C1 segment of cervical spinal cord (tissue), 14 donors: Measurements from ENCODE around the gene HAUS7.
"Not testable (repeated sequence)": the region's sequence is repeated elsewhere in the genome, so short reads cannot be mapped to it uniquely, and the experiment has no call there.

Experiments
- DNase-seq, 14 donors: peaks; one replicate each; lab custom pipeline; 2025; lab: John Stamatoyannopoulos, UW

The HAUS7 gene

DNA sequence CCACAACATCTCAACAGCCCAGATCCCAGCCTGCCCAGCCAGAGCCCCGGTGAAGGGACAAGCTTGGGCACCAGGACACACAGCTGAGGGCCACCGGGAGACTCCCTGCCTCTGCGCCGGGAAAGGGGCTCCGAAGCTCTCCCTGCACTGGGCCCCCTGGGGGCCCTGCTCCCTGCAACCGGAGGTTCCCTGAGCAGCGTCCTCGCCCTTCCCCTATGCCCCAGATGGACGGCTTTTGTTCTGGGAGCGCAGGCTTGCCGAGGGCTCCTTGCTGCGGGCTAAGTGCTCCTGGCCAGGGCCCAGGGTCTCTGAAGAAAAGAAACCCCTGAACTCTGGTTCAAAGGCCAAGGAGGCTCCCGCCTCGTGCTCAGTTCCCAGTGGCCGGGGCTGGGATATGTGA lies 60.0 kb downstream of the HAUS7 start:
- no peak for DNase-seq

DNA sequence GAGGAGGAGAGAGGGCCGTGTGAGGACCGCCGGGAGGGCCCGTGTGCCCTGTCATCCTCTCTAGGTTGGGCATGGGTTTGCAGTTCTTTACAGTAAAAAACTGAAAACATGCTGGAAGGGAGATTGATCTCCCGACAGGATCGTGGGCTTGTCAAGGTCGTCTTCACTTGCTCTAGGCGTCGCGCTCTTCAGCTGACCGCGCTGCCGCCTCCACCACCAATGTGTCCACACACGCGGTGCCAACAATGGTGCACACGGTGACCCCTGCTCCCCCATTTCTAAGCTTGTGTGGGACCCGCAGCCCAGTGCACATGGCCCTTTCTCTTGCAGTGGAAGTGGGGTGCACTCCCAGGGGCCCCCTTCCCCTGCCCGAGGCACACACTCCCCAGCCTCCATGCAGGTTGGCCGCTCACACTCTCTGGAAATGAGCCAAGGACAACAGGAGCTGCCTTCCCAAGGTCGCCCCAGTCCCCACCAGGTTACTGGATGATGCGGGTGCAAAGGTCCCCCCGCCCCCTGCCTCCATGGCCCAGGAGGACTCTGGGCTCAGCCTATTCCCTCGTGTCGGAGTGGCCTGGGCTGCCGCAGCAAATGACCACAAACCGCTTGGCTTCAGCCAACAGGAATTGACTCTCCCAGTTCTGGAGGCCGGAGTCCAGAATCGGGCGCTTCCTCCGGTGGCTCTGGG lies 60.8 kb downstream of the HAUS7 start:
- no peak for DNase-seq

DNA sequence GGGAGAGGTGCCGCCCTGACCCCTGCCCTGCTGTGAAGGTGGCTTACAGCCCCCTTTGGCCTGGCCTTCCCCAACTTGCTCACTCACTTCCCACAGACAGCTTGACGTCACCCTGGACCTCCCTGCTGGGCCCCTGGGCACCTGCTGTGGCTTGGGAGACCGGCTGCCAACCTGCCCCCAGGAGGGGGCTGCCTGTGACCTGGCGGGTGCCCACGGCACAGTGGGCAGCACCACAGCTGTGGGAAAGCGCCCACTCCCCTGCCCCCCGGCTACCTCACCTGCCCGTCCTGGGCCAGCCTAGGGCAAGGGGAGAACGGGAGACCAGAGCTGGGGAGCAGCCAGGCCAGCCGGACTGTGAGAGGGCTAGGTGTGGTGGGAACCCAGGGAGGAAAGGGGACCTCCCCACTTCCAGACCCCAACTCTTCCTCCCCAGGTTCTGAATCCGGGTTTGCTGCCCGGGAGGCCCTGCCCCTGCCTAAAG lies 61.5 kb downstream of the HAUS7 start:
- DNase-seq = no peak

DNA sequence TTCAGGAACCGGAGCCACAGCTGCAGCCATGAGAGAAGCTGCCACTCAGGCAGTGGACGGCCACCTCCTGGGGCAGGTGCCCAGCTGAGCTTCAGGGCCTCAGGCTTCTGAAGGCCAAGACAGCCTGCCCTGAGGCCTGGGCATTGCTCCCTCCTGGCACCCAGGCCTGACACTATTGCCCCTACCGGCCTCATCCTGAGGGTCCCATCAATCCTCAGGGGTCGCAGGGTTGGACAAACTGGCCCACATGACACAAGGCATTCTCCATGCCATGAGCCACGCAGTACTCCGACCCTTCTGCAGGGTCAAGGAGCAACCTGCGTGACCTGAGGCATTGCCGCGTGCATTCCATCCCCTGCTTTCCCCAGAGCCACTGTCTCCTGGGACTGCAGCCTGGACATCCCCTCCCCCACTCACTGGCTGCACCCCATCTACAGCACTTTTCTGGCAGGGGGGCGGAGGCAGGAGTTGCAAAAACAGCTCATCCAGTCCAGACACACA lies 62.1 kb downstream of the HAUS7 start:
- DNase-seq = no peak

DNA sequence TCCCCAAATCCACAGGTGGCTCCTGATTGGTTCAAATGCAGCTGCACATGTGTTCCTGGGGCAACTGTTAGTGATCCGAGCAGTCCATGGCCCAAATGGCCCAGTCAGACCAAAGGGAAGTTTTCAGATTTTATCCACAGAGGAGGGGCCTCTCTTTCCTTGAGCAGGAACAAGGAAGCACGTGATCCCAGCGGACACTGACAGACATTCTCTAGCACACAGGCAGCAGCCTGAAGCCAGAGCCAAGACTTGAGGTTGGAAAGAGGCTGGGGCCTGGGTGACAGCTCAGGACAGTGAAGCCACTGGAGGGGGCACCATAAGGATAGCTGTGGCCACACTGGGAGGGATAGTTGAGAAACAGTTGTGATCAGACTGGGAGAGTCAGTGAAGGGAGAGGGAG lies 62.6 kb downstream of the HAUS7 start:
- no peak for DNase-seq

DNA sequence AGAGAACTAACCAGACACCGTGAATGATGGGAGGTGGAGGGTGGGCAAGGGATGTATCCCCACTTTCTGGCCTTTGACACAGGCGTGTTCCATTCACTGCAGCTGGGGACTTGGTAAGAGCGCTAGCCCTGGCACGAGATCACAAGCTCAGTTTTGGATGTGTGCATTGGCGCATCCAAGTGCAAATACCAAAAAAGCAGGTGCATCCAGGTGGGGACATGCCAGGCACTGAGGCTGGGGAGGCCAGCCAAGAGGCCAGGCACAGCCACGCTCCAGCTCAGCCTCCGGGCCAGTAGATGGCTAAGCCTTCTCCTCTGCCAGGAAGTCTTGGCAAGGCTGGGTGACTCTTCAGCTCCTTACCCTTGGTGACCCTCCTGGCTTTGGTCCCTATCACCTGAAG lies 63.5 kb downstream of the HAUS7 start:
- DNase-seq = no peak

DNA sequence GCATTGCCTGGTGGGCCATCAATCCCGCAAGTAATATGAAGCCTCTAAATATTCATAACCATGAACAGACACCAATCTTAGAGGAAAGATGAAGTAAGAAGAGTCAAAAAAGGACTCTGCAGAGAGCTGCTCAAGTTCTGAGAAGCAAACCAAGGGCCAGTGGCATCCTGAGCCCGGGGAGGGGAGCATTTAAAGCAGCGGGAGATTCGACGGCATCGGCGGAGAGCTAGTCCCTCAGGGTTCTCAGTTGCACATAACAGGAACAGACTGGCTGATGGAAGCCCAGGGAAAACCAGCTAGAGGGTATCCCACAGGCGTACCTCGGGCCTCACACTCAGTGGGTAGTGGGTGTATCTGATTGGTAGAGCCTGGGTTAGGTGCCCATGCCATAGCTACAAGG lies 64.4 kb downstream of the HAUS7 start:
- DNase-seq = no peak

DNA sequence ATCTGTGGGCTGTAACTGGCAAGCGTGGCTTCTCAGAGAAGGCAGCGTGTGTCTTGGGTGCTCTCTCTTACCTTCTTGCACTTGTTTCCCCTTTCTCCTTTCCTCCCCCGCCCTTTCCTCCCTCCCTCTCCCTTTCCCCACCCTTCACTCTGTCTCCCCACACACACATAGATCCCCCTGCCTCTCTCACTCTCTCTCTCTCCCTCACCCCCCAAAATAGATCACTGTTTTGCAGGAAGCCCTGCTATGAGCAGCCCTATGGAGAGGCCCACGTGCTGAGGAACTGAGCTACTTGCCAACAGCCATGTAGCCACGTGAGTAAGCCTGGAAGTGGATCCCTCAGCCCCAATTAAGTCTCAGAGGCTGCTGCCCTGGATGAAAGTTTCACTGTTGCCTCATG lies 65.0 kb downstream of the HAUS7 start:
- no peak for DNase-seq

DNA sequence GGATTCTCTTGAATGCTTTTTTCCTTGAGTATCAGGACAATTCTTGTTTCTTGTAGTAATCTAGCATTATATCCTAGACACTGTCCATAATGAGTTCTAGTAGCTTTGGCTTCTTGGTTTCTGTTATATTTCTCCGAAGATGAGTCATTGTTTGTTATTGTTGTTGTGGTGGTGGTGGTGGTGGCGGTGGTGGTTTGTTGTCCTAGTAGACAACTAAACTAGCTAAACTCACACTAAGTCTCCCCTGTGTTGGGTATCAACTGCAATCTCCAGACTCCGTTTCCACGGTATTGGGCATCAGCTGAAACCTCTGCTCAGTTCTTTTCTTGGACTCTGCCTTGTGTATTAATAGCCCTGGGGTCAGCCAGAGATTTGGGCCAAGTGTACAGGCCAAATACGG lies 66.0 kb downstream of the HAUS7 start:
- not testable (repeated sequence) for DNase-seq

DNA sequence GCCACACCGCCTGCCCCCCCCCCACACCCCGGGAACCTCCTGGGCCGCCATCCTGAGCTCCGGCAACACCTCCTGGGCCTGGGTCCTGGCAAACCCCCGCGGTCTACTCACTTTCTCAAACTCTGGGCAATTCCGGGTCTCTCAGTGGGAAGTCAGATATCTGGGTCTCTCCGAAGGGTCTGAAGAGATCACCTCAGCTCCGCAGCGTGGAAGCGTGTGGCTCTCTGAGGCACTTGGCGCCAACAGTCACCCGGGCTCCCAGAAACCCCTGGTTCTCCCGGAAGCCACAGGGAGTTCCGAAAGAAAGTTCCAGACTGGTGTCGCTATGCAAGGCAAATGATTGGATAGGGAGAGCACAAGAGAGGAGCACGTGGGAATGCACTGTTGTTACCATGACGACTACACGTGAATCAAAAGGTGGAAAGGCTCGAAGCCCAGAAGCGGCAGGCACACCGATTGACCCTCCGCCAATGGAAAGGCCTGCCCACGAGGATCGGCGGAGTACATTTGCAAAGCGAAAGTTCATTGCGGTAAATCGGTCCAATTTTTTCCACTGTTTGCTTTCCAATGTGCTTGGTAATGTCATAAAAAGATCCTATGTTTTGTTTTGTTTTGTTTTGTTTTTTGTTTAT lies 69.1 kb downstream of the HAUS7 start, which contains the start of gene PNMA6E:
Gene PNMA6E, minus strand, starts transcription at position 218 of the 632 bp plus-strand sequence. CDS start 2,501 bp downstream, outside the sequence.
- DNase-seq = no peak

DNA sequence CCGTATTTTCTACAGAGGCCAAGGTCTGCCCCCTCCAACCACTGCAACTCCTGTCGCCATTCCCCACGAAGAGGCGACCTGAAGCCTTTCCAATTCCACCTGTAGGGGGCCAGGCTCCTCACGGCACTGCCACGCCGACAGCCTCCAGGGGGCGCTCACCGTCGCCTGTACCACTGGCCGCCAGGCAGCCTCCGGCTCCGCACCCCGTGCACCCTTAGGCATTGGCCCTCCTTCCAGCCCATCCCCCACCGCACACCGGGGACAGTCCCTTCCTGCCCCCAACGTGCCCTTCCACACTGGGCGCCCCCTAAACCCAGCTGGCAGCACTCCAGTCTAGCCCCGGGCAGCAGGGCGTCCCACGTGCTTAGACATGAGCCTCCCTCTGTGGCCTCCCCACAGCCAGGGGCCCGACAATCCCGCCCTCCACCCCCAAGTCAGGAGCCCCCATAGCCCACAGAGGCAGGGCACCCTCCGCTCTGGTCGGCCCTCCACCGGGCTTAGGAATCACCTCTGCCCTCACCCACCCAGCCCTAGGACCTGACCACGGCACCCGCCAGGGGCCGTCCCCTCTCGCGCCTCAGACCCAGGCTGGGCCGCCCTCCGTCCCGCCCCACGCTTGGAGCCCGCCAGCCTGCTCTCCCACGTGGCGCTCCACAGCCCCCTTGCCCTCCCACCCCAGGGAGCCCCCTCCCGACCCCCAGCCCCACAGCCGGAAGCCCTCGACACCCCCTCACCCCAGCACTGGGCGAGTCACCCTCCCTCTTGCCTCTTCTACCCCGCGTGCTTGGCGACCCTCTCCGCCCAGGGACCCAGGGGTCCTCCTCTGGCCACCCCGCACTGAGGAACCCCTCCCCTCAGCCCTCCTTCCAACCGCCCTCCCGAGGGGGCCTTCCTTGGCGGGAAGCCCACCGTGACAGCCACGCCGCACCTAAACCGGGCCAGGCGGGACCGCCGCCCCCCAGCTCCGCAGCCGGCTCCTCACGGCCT lies 69.9 kb downstream of the HAUS7 start:
- no peak for DNase-seq

DNA sequence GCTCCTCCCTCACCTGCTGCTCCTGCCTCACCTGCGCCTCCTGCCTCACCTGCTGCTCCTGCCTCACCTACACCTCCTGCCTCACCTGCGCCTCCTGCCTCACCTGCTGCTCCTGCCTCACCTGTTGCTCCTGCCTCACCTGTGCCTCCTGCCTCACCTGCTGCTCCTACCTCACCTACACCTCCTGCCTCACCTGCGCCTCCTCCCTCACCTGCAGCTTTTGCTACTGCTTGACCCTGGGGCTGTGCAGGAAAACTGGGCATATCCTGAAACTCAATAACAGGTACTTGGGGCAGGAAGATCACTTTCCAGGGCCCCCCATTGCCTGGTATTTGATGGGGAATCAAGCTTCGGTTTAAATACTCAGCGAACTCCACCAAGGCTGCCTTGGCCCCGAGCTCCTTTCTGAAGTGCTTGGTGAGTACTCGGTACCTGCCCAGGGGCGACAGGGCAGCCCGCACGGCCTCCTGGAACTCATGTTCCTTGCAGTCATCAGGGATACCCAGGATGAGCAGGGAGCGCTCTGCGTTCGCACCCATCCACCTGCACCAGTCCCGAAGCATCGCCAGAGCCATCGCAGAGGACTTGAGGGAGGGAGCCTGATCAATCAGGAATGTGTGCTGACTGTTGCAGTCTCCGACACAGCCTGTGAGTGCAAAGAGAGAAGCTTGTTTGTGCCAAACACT lies 72.0 kb downstream of the HAUS7 start:
- DNase-seq = no peak
